Kidney (tissue), 14 donors: ENCODE data around the gene RALGDS. TPM values are rescaled to one million over a fixed set of nuclear protein-coding genes. Genes with fewer than 3 reads are reported as not detected.

ENCODE experiments used
- DNase-seq, 5 donors: peaks; one replicate each; pipeline ENCODE4 v3.0.0-alpha.2; 2013 to 2020
- FAIRE-seq: peaks from 2 replicates; lab custom pipeline; 2012; peaks lifted over from hg19 to GRCh38; lab: Jason Lieb, UNC
- H3K27ac ChIP-seq, 2 donors: one replicate each; pipeline ENCODE4 v1.7.0; 2013; ENCODE audit warnings: low read depth in 2 of 2, low read length in 2 of 2, inconsistent platforms in 1 of 2
- H3K27me3 ChIP-seq: one replicate; pipeline ENCODE4 v1.7.1; 2013; ENCODE audit warnings: low read length, inconsistent platforms; ENCODE audit not compliant: control insufficient read depth, insufficient read depth
- H3K36me3 ChIP-seq, 3 donors: one replicate each; pipeline versions ENCODE4 v1.7.0 to v1.7.1; 2013; ENCODE audit warnings: low read length in 3 of 3, control low read depth in 1 of 3, inconsistent platforms in 1 of 3; ENCODE audit not compliant: insufficient read depth in 3 of 3, control insufficient read depth in 2 of 3
- H3K4me1 ChIP-seq, 3 donors: one replicate each; pipeline versions ENCODE4 v1.7.0 to v1.7.1; 2013; ENCODE audit warnings: low read length in 3 of 3, inconsistent platforms in 1 of 3, low read depth in 1 of 3; ENCODE audit not compliant: control insufficient read depth in 2 of 3, insufficient read depth in 2 of 3
- H3K4me3 ChIP-seq, 3 donors: one replicate each; pipeline versions ENCODE4 v1.7.0 to v1.8.1; 2013; ENCODE audit warnings: low read length in 3 of 3, control low read depth in 1 of 3, inconsistent platforms in 1 of 3
- H3K9ac ChIP-seq, 3 donors: one replicate each; pipeline versions ENCODE4 v1.7.0 to v1.7.1; 2013; ENCODE audit warnings: low read length in 3 of 3, control low read depth in 1 of 3, inconsistent platforms in 1 of 3
- H3K9me3 ChIP-seq, 3 donors: one replicate each; pipeline versions ENCODE4 v1.7.0 to v1.7.1; 2013; ENCODE audit warnings: low read length in 3 of 3, control low read depth in 1 of 3, inconsistent platforms in 1 of 3; ENCODE audit not compliant: control insufficient read depth in 2 of 3, insufficient read depth in 1 of 3
- CTCF ChIP-seq: IDR thresholded peaks from 3 replicates; pipeline ENCODE4 v1.5.1; 2012; ENCODE audit warnings: mild to moderate bottlenecking, moderate library complexity, borderline replicate concordance; ENCODE audit not compliant: insufficient read depth; ENCODE audit errors: extremely low read depth
- intact Hi-C: fragments of 100-400 bp; cut with DNase I; formaldehyde crosslinking; loops from one replicate; pipeline ENCODE4 v1.11.1; 2022
- polyA plus RNA-seq: library from polyadenylated mRNA; stranded (reverse); fragments of 350-450 nt; fragmentation: Illumina TruSeq; extraction: RNeasy Lipid Tissue Mini Kit (QIAGEN cat#74804); gene quantifications from one replicate; pipeline ENCODE4 v1.2.3, GENCODE V29; 2014; ENCODE audit warnings: low read depth, low replicate concordance; ENCODE audit not compliant: insufficient read depth
- total RNA-seq: library from RNA; stranded (reverse); fragmentation: NEBNext Ultra II Directional; extraction: Animal tissue kit (Norgen Biotek cat#: 25700); gene quantifications from one replicate; pipeline ENCODE4 v1.2.1, GENCODE V29; 2021
- donor health status: control.
- donor health status: control.
- donor health status: control.
- donor health status: control.
- donor health status: control.
- donor health status: DM: yes; HTN: yes; CAD: no.
- donor health status: Normal renal cell carcinoma (clear cell type).

The RALGDS gene
- total and polyA plus RNA-seq, 2 donors from 2014 or later, result 13.0 to 43.3 TPM

- no peak for TF ChIP-seq CTCF
- Histone ChIP-seq H3K4me3 (no peak overlapping the region), H3K9me3 (no peaks in the 10 kb centered on the region), H3K9ac (no peak overlapping the region), H3K27me3 (no peaks in the 10 kb centered on the region), H3K27ac (no peak overlapping the region), H3K36me3 (no peaks in the 10 kb centered on the region), H3K4me1 (no peaks in the 10 kb centered on the region)
- no peak for FAIRE-seq
- peak in 2 of 5 donors; percentile 21 to 45 for DNase-seq
- intact Hi-C loops, result no loop called here
Observed at GRCh38 chr9:133154097-133154989, 33.3 kb upstream of the RALGDS start.

GRCh38 chr9:133153227-133154096, 32.4 kb upstream of the RALGDS start:
- Histone ChIP-seq H3K4me3 (no peak overlapping the region), H3K9ac (no peak overlapping the region), H3K4me1 (peaks cover 0 to 2% (median 0%) of the 10 kb centered on the region in 3 donors), H3K27ac (no peak overlapping the region), H3K36me3 (no peaks in the 10 kb centered on the region), H3K9me3 (no peaks in the 10 kb centered on the region), H3K27me3 (no peaks in the 10 kb centered on the region)
- FAIRE-seq, result no peak
- intact Hi-C loops, result no loop called here
- DNase-seq, result peak in 4 of 5 donors; percentile 51 to 78 (median 60)
- no peak for TF ChIP-seq CTCF

GRCh38 chr9:133151601-133152525, 30.8 kb upstream of the RALGDS start:
- TF ChIP-seq CTCF, result no peak
- Histone ChIP-seq H3K9me3 (no peaks in the 10 kb centered on the region), H3K27me3 (no peaks in the 10 kb centered on the region), H3K36me3 (no peaks in the 10 kb centered on the region), H3K4me1 (peaks cover 0 to 9% (median 8%) of the 10 kb centered on the region in 3 donors), H3K9ac (no peak overlapping the region), H3K27ac (no peak overlapping the region), H3K4me3 (no peak overlapping the region)
- intact Hi-C loops, result no loop called here
- FAIRE-seq (no peak), DNase-seq (no peak)
